Suppressor macrophage treated with lipopolysaccharide for 4 hours (primary cell): Measurements from ENCODE around the gene SLC39A3.

ENCODE experiments used
- DNase-seq: peaks from one replicate; pipeline ENCODE4 v3.0.0-alpha.2; 2020

The SLC39A3 gene

GRCh38 chr19:2701361-2702169 lies 38.3 kb downstream of the SLC39A3 start:
- no peak for DNase-seq

GRCh38 chr19:2700660-2701360 lies 39.0 kb downstream of the SLC39A3 start:
- no peak for DNase-seq

DNA sequence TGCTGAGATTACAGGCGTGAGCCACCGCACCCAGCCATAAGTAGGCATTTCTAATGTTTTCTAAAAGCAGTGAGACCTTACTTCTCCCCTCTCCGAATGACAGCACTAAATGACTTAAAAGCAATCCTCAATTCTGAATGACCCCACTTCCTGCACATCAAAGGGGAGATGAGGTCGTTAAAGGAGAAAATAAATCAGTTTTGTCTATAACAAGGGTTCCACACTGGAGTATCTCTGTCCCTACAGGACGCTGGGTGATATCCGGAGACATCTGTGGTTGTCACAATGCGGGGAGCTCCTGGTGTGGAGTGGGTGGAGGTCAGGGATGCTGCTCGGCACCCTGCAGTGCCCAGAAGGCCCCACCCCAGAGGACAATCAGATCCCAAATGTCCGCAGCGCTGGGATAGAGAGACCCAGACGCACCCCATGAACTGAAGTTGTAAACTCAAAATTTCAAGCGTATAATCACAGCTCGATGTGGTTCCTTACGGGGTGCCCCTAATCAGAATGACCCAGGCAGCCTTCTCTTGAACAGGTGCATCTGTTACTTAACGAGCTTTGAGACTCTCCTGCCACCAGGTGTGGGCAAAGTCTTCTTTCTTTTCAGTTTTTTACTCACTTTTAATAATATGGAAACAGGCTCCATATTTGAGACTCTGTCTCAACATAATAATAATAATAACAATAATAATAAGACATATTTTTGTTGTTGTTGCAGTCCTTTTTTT lies 40.2 kb downstream of the SLC39A3 start:
- DNase-seq: no peak

GRCh38 chr19:2694196-2694595 lies 45.6 kb downstream of the SLC39A3 start:
- DNase-seq: no peak

GRCh38 chr19:2693492-2694160 lies 46.2 kb downstream of the SLC39A3 start:
- no peak for DNase-seq

DNA sequence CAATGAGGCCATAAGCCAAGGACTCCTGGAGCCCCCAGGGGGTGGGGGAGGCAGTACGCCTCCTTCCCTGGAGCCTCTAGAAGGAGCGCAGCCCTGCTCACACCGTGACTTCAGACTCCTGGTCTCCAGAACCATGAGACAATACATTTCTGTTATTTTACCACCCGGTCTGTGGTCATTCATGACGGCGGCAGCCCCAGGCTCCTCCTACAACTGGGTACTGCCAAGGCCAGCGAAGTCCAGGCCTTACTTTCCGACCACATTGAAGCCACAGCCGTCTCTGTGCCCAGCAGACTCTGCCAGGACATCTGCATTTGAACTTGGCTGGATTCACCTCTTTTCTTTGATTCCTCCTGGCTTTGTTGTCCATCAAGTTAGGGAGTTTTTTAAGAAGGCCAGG lies 47.9 kb downstream of the SLC39A3 start:
- no peak for DNase-seq

DNA sequence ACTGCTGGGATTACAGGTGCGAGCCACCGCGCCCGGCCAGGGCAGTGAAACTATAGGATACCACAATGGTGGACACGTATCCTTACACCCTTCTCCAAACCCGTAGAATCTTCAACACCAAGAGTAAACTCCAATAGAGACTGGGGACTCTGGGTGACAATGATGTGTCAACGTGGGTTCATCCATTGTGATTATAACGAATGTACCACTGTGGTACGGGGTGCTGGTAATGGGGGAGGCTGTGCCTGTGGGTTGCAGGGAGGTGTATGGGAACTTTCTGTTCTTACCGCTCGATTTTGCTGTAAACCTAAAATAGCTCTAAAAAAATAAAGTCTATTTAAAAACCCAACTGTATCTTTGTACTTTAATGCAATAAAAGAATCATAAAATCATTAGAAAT lies 49.0 kb downstream of the SLC39A3 start:
- DNase-seq: no peak

GRCh38 chr19:2686360-2686759 lies 53.5 kb downstream of the SLC39A3 start:
- DNase-seq: no peak

- DNase-seq: no peak
These were observed 54.6 kb downstream of the SLC39A3 start for GRCh38 chr19:2685204-2685704.

DNA sequence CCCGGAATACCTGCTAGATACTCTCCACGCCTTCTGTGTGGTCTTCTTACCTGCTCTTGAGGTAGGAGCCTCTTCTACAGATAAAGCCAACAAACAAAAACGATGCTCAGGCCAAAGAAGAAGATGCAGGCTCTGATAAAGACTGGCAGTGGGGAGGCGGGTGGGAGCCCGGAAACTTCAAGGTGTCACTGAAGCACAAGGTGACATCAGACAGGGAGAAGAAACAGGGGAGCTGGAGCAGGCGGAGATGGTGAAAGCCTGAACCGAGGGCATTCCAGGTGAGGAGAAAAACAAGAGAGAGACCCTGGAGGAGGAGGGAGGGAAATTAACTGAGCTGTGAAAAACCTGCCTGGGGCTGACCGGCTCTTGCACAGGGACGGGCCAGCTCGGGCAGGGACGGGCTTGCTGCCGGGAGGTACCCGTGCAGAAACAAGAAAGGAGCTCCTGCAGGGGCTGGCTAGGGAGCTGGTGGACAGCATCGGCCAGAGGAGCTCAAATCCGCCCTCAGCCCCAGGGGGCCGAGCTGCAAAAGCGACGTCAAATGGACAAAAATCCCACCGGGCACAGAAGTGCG lies 56.3 kb downstream of the SLC39A3 start:
- no peak for DNase-seq
